Colon (tissue), 2 donors: Measurements from ENCODE around the gene CLCNKB.

Experiments
- FAIRE-seq: peaks from 2 replicates; lab custom pipeline; 2012; peaks lifted over from hg19 to GRCh38; lab: Jason Lieb, UNC
- donor health status: control.
- donor health status: control.

The CLCNKB gene

GRCh38 chr1:16095447-16095846 is 51.9 kb downstream of the CLCNKB start:
- FAIRE-seq, result no peak

- FAIRE-seq, result no peak
Measured at GRCh38 chr1:16099412-16099811, 55.8 kb downstream of the CLCNKB start.

- FAIRE-seq, result no peak
Measured at GRCh38 chr1:16101623-16102022, 58.0 kb downstream of the CLCNKB start.
